Keratinocyte (primary cell): Measurements from ENCODE around the gene STK32B. TPM values are rescaled to one million over a fixed set of nuclear protein-coding genes. Genes with fewer than 3 reads are reported as not detected.

Experiments
- DNase-seq: peaks from one replicate; pipeline ENCODE4 v3.0.0-alpha.2; 2011; ENCODE audit warnings: low read depth, missing footprints, low spot score
- FAIRE-seq: peaks from 2 replicates; lab custom pipeline; 2011; peaks lifted over from hg19 to GRCh38; lab: Jason Lieb, UNC
- H2AFZ ChIP-seq: 2 replicates; pipeline ENCODE4 v1.6.0; 2012; ENCODE audit warnings: low read length, control low read depth, inconsistent platforms; ENCODE audit not compliant: control insufficient read depth
- H3K27ac ChIP-seq: 2 replicates; pipeline ENCODE4 v1.5.1; 2011; ENCODE audit warnings: low read length; ENCODE audit not compliant: control insufficient read depth, insufficient read depth
- H3K27me3 ChIP-seq: 3 replicates; pipeline ENCODE4 v1.6.0; 2011; ENCODE audit warnings: low read length; ENCODE audit not compliant: control insufficient read depth, insufficient read depth; ENCODE audit errors: extremely low read depth
- H3K36me3 ChIP-seq, 2 experiments: 2 replicates in 1 of 2; 3 replicates in 1 of 2; pipeline ENCODE4 v1.5.1; 2011; ENCODE audit warnings: low read length in 2 of 2, mild to moderate bottlenecking in 1 of 2; ENCODE audit not compliant: control insufficient read depth in 2 of 2, insufficient read depth in 2 of 2; ENCODE audit errors: extremely low read depth in 1 of 2
- H3K4me1 ChIP-seq: 3 replicates; pipeline ENCODE4 v1.5.1; 2011; ENCODE audit warnings: low read length; ENCODE audit not compliant: control insufficient read depth, insufficient read depth; ENCODE audit errors: extremely low read depth
- H3K4me2 ChIP-seq: 3 replicates; pipeline ENCODE4 v1.6.0; 2011; ENCODE audit warnings: low read depth, low read length; ENCODE audit not compliant: control insufficient read depth, insufficient read depth; ENCODE audit errors: extremely low read depth
- H3K4me3 ChIP-seq, 3 experiments: fragments of 200-600 bp in 1 of 3; sonication (generic) in 1 of 3; 2 replicates in 2 of 3; 3 replicates in 1 of 3; pipeline ENCODE4 v1.5.1; 2011 to 2016; ENCODE audit warnings: low read length in 3 of 3, mild to moderate bottlenecking in 3 of 3, control low read depth in 2 of 3, inconsistent platforms in 1 of 3, low read depth in 1 of 3, mixed read lengths in 1 of 3, mixed run types in 1 of 3, moderate library complexity in 1 of 3; ENCODE audit not compliant: control insufficient read depth in 2 of 3, insufficient read depth in 2 of 3; ENCODE audit errors: extremely low read depth in 1 of 3
- H3K79me2 ChIP-seq: 2 replicates; pipeline ENCODE4 v1.6.0; 2012; ENCODE audit warnings: low read length; ENCODE audit not compliant: control insufficient read depth, insufficient read depth
- H3K9ac ChIP-seq: 3 replicates; pipeline ENCODE4 v1.6.0; 2011; ENCODE audit warnings: low read length; ENCODE audit not compliant: control insufficient read depth, insufficient read depth; ENCODE audit errors: extremely low read depth
- H3K9me1 ChIP-seq: 3 replicates; pipeline ENCODE4 v1.6.0; 2011; ENCODE audit warnings: low read length; ENCODE audit not compliant: control insufficient read depth, insufficient read depth; ENCODE audit errors: extremely low read depth
- H3K9me3 ChIP-seq: 2 replicates; pipeline ENCODE4 v1.5.1; 2012; ENCODE audit warnings: low read depth, low read length; ENCODE audit not compliant: control insufficient read depth
- H4K20me1 ChIP-seq: 3 replicates; pipeline ENCODE4 v1.6.0; 2011; ENCODE audit warnings: low read length; ENCODE audit not compliant: control insufficient read depth, insufficient read depth; ENCODE audit errors: extremely low read depth
- CTCF ChIP-seq, 3 experiments: IDR thresholded peaks in 1 of 3; conservative IDR thresholded peaks in 1 of 3; optimal IDR thresholded peaks in 1 of 3; 2 replicates in 2 of 3; 3 replicates in 1 of 3; pipeline versions ENCODE3 to v1.5.1; 2011; ENCODE audit warnings: low read length in 3 of 3, mild to moderate bottlenecking in 3 of 3, moderate library complexity in 2 of 3, control low read depth in 1 of 3, inconsistent platforms in 1 of 3; ENCODE audit not compliant: insufficient read depth in 2 of 3; ENCODE audit errors: extremely low read depth in 1 of 3
- EZH2 ChIP-seq: IDR thresholded peaks from one replicate; pipeline ENCODE4 v1.6.1; 2012; ENCODE audit warnings: inconsistent platforms, mild to moderate bottlenecking, low read length, moderate library complexity
- dilution Hi-C: fragments of 300-500 bp; cut with MboI; formaldehyde crosslinking; loops from one replicate; pipeline ENCODE4 v1.7.0; 2020; ENCODE audit warnings: low sequenced_read_pairs; ENCODE audit not compliant: extremely low pct_ligation_motif_present
- polyA plus RNA-seq, 5 experiments: library from polyadenylated mRNA; depleted of rRNA in 3 of 5; stranded (reverse) in 3 of 5; stranded (forward) in 1 of 5; unstranded in 1 of 5; fragments of >200 nt; gene quantifications; 1 replicate in 1 of 5; 2 replicates in 3 of 5; 3 replicates in 1 of 5; pipeline versions ENCODE4 v1.2.1 to v1.2.3, GENCODE V29; 2011 to 2012; ENCODE audit warnings: missing spikeins in 2 of 5, low read depth in 1 of 5, low replicate concordance in 1 of 5

The STK32B gene
- polyA plus RNA-seq, 1 donor (not counting 4 experiments of a cell fraction or from before 2014, with no cell fraction given): 3.4 TPM

DNA sequence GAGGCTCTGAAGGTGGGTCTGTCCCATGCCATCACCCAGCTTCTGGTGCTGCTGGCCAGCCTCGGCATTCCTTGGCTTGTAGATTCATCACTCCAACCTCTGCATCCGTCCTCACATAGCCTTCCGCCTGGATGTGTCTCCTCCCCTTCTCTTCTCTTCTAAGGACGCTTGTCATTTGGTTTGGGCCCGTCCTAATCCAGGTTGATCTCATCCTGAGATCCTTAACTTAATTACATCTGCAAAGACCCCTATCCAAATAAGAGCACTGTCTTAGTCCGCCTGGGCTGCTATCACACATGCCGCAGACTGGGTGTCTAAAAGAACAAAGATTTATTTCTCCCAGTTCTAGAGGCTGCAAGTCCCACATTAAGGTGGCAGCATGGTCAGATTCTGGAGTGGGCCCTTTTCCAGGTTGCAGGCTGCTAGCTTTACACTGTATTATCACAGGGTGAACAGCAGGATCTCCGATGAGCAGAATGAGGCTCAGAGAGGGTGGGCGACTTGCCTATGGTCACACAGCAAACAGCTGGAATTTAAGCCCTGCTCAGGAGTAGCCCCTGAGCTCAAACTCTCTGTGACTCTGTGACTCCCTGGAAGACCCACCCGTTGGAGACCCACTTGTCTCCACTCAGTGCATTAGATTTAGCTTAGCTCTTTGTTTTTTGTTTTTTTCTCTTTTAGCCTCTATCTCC lies 113.1 kb downstream of the STK32B start:
- dilution Hi-C loops: no loop called here
- Histone ChIP-seq H3K4me1 (peaks cover 2% of the 10 kb centered on the region), H3K9me3 (no peaks in the 10 kb centered on the region), H4K20me1 (no peaks in the 10 kb centered on the region), H3K9me1 (no peaks in the 10 kb centered on the region), H3K36me3 (no peaks in the 10 kb centered on the region), H2AFZ (no peak overlapping the region), H3K27ac (no peak overlapping the region), H3K27me3 (no peaks in the 10 kb centered on the region), H3K9ac (no peak overlapping the region), H3K4me2 (no peak overlapping the region), H3K4me3 (no peak overlapping the region), H3K79me2 (no peaks in the 10 kb centered on the region)
- DNase-seq (no peak), FAIRE-seq (no peak)
- no peak for TF ChIP-seq EZH2
- TF ChIP-seq CTCF (optimal IDR thresholded peaks at IDR 0.05 in 1 of 3, IDR thresholded peaks at IDR 0.05 in 1 of 3, conservative IDR thresholded peaks at IDR 0.05 in 1 of 3; ENCODE audit: extremely low read depth in 1 of 3, insufficient read depth in 2 of 3, low read length in 3 of 3): no peak

DNA sequence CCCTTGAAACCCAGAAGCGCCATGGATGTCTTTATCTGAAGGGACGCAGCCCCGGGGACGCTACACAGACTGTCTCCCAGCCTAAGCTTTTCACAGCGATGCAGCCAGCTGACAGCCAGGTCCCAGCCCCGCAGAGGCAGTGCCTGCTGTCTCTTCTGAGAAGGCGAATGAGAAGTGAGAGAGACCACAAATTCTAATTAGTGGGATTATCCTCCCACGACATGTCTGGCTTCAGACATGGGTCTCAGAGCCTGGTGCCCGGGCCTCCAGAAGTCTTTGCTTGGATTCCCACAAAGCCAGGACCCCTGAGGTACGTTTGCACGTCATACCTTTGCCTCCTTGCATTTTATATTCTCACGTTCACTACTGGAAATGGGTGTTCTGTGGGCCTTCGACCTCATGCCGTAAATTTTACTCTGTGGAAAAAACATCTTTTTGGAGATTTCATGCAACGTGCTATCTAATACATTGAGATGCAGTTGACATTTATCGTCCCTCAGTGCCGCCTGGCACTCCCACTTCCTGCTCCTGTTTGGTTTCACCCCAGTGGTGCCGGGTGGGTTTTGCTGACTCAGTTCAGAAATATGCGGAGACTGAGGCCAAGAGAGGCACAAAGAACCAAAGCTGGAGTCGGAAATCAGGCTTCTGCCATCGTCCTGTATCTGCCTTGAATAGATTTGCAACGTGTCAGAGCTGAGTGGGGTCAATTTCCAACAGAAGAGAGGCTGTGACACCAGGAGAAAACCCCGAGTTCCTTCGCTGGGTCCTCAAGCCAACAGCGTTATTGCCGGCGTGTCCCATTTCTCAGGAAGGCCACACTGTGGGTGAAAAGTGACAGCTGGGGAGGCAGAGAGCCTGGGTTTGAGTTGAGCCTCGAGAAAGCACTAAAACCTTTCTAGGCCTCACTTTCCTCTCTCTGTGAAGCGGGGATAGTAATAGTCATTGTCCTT lies 114.4 kb downstream of the STK32B start:
- no peak for TF ChIP-seq CTCF (optimal IDR thresholded peaks at IDR 0.05 in 1 of 3, IDR thresholded peaks at IDR 0.05 in 1 of 3, conservative IDR thresholded peaks at IDR 0.05 in 1 of 3; ENCODE audit: extremely low read depth in 1 of 3, insufficient read depth in 2 of 3, low read length in 3 of 3)
- TF ChIP-seq EZH2: no peak
- no peaks in the 10 kb centered on the region for H3K9me3 ChIP-seq
- no peak overlapping the region for H2AFZ ChIP-seq
- DNase-seq (no peak), FAIRE-seq (no peak)
- H3K9ac ChIP-seq: no peak overlapping the region
- H3K9me1 ChIP-seq: no peaks in the 10 kb centered on the region
- no peak overlapping the region for H3K4me2 ChIP-seq
- peaks cover 2% of the 10 kb centered on the region for H3K4me1 ChIP-seq
- H3K27me3 ChIP-seq: no peaks in the 10 kb centered on the region
- no peak overlapping the region for H3K27ac ChIP-seq
- H3K36me3 ChIP-seq: no peaks in the 10 kb centered on the region
- H3K4me3 ChIP-seq: no peak overlapping the region
- dilution Hi-C loops: no loop called here
- H3K79me2 ChIP-seq: no peaks in the 10 kb centered on the region
- no peaks in the 10 kb centered on the region for H4K20me1 ChIP-seq
